Fibroblast of lung (primary cell): Measurements from ENCODE around the gene HTRA3. TPM values are rescaled to one million over a fixed set of nuclear protein-coding genes. Genes with fewer than 3 reads are reported as not detected.

Source experiments
- DNase-seq, 2 donors: peaks; one replicate each; pipeline versions ENCODE4 v3.0.0 to v3.0.0-alpha.2; 2010; ENCODE audit warnings: low read depth in 2 of 2
- H2AFZ ChIP-seq: 2 replicates; pipeline ENCODE4 v1.5.1; 2012; ENCODE audit warnings: low read length, control low read depth, inconsistent platforms
- H3K27ac ChIP-seq: 2 replicates; pipeline ENCODE4 v1.5.1; 2011; ENCODE audit warnings: low read length, control low read depth; ENCODE audit not compliant: insufficient read depth
- H3K27me3 ChIP-seq: 2 replicates; pipeline ENCODE4 v1.5.1; 2011; ENCODE audit warnings: mild to moderate bottlenecking, low read length; ENCODE audit not compliant: control insufficient read depth, insufficient read depth
- H3K36me3 ChIP-seq: 2 replicates; pipeline ENCODE4 v1.5.1; 2011; ENCODE audit warnings: low read length; ENCODE audit not compliant: control insufficient read depth, insufficient read depth
- H3K4me1 ChIP-seq: 2 replicates; pipeline ENCODE4 v1.5.1; 2011; ENCODE audit warnings: low read length; ENCODE audit not compliant: control insufficient read depth, insufficient read depth; ENCODE audit errors: extremely low read depth
- H3K4me2 ChIP-seq: 2 replicates; pipeline ENCODE4 v1.5.1; 2011; ENCODE audit warnings: low read length, control low read depth; ENCODE audit not compliant: insufficient read depth; ENCODE audit errors: extremely low read depth
- H3K4me3 ChIP-seq, 4 experiments: fragments of 200-600 bp in 1 of 4; sonication (generic) in 1 of 4; replicated peaks in 1 of 4; 2 replicates each; pipeline ENCODE4 v1.5.1; 2011 to 2016; ENCODE audit warnings: low read length in 4 of 4, low read depth in 3 of 4, mild to moderate bottlenecking in 3 of 4, control low read depth in 2 of 4, inconsistent platforms in 1 of 4, mixed read lengths in 1 of 4; ENCODE audit not compliant: insufficient read depth in 1 of 4; ENCODE audit errors: control extremely low read depth in 1 of 4
- H3K79me2 ChIP-seq: 2 replicates; pipeline ENCODE4 v1.5.1; 2012; ENCODE audit warnings: mild to moderate bottlenecking, low read length, inconsistent platforms; ENCODE audit not compliant: control insufficient read depth, insufficient read depth
- H3K9ac ChIP-seq: 2 replicates; pipeline ENCODE4 v1.5.1; 2011; ENCODE audit warnings: mild to moderate bottlenecking, low read length, control low read depth; ENCODE audit not compliant: insufficient read depth
- H3K9me3 ChIP-seq: 2 replicates; pipeline ENCODE4 v1.5.1; 2012; ENCODE audit warnings: low read depth, low read length; ENCODE audit not compliant: control insufficient read depth, insufficient read depth
- H4K20me1 ChIP-seq: 2 replicates; pipeline ENCODE4 v1.5.1; 2011; ENCODE audit warnings: low read length; ENCODE audit not compliant: control insufficient read depth, insufficient read depth; ENCODE audit errors: extremely low read depth
- CTCF ChIP-seq, 2 donors: IDR thresholded peaks in 1 of 2; conservative IDR thresholded peaks in 1 of 2; 1 replicate in 1 of 2; 2 replicates in 1 of 2; pipeline ENCODE4 v1.5.1; 2011 to 2012; ENCODE audit warnings: low read length in 2 of 2, control low read depth in 1 of 2, inconsistent platforms in 1 of 2, low read depth in 1 of 2, mild to moderate bottlenecking in 1 of 2
- EZH2 ChIP-seq: IDR thresholded peaks from 2 replicates; pipeline ENCODE4 v1.5.1; 2012; ENCODE audit warnings: low read length, control low read depth, mild to moderate bottlenecking; ENCODE audit errors: missing control alignments
- polyA plus RNA-seq, 2 donors: library from polyadenylated mRNA; depleted of rRNA in 1 of 2; stranded (reverse) in 1 of 2; unstranded in 1 of 2; fragments of >200 nt; gene quantifications; 2 replicates each; pipeline ENCODE4 v1.2.1, GENCODE V29; 2011 to 2012; ENCODE audit warnings: missing spikeins in 1 of 2
- total RNA-seq: library from RNA; depleted of rRNA; stranded (reverse); fragments of >200 nt; gene quantifications from 2 replicates; pipeline ENCODE4 v1.2.1, GENCODE V29; 2014

Gene HTRA3
- total and polyA plus RNA-seq, 2 donors (not counting 1 experiment from before 2014, with no cell fraction given) = 2.8 to 3.5 TPM

- Histone ChIP-seq H3K27ac (no peak overlapping the region), H3K4me3 (no peak overlapping the region), H3K36me3 (no peaks in the 10 kb centered on the region), H3K4me1 (no peaks in the 10 kb centered on the region), H4K20me1 (no peaks in the 10 kb centered on the region), H3K4me2 (no peak overlapping the region), H2AFZ (no peak overlapping the region), H3K9ac (no peak overlapping the region), H3K27me3 (no peaks in the 10 kb centered on the region), H3K79me2 (no peaks in the 10 kb centered on the region), H3K9me3 (no peaks in the 10 kb centered on the region)
- TF ChIP-seq CTCF (conservative IDR thresholded peaks at IDR 0.05 in 1 of 2, IDR thresholded peaks at IDR 0.05 in 1 of 2; ENCODE audit: low read depth in 1 of 2, low read length in 2 of 2) = no peak
- no peak for TF ChIP-seq EZH2
- no peak for DNase-seq
Observed at GRCh38 chr4:8344377-8344776, 74.8 kb downstream of the HTRA3 start.

GRCh38 chr4:8345053-8345945, 75.7 kb downstream of the HTRA3 start:
- H3K9ac ChIP-seq = no peak overlapping the region
- no peak overlapping the region for H3K4me2 ChIP-seq
- no peak overlapping the region for H3K4me3 ChIP-seq
- no peaks in the 10 kb centered on the region for H3K4me1 ChIP-seq
- DNase-seq = no peak
- H3K79me2 ChIP-seq = no peaks in the 10 kb centered on the region
- no peaks in the 10 kb centered on the region for H3K9me3 ChIP-seq
- H3K27me3 ChIP-seq = no peaks in the 10 kb centered on the region
- no peak overlapping the region for H2AFZ ChIP-seq
- no peak overlapping the region for H3K27ac ChIP-seq
- H4K20me1 ChIP-seq = no peaks in the 10 kb centered on the region
- no peaks in the 10 kb centered on the region for H3K36me3 ChIP-seq
- no peak for TF ChIP-seq CTCF (conservative IDR thresholded peaks at IDR 0.05 in 1 of 2, IDR thresholded peaks at IDR 0.05 in 1 of 2; ENCODE audit: low read depth in 1 of 2, low read length in 2 of 2)
- TF ChIP-seq EZH2 = no peak

- H3K36me3 ChIP-seq = no peaks in the 10 kb centered on the region
- H3K79me2 ChIP-seq = no peaks in the 10 kb centered on the region
- H3K9ac ChIP-seq = no peak overlapping the region
- H3K4me1 ChIP-seq = no peaks in the 10 kb centered on the region
- H3K9me3 ChIP-seq = no peaks in the 10 kb centered on the region
- H3K27me3 ChIP-seq = no peaks in the 10 kb centered on the region
- H2AFZ ChIP-seq = no peak overlapping the region
- no peaks in the 10 kb centered on the region for H4K20me1 ChIP-seq
- no peak for DNase-seq
- H3K27ac ChIP-seq = no peak overlapping the region
- H3K4me2 ChIP-seq = no peak overlapping the region
- H3K4me3 ChIP-seq = no peak overlapping the region
- no peak for TF ChIP-seq EZH2
- TF ChIP-seq CTCF (conservative IDR thresholded peaks at IDR 0.05 in 1 of 2, IDR thresholded peaks at IDR 0.05 in 1 of 2; ENCODE audit: low read depth in 1 of 2, low read length in 2 of 2) = no peak
Observed at GRCh38 chr4:8345946-8346814, 76.6 kb downstream of the HTRA3 start.
